Measurements from ENCODE around the gene PHRF1.
"Not testable (repeated sequence)": the region's sequence is repeated elsewhere in the genome, so short reads cannot be mapped to it uniquely, and the experiment has no call there.

Gene PHRF1

GRCh38 chr11:574031-574570 lies 2.2 kb upstream of the PHRF1 start:
- not testable (repeated sequence) for DNase-seq

- no peak for DNase-seq
Measured at GRCh38 chr11:574632-575312, 1.5 kb upstream of the PHRF1 start.

- no peak for DNase-seq
Measured at GRCh38 chr11:575313-575995, 816 bp upstream of the PHRF1 start.

GRCh38 chr11:576811-577610 lies 741 bp downstream of the PHRF1 start:
- no peak for DNase-seq

GRCh38 chr11:577611-577894 lies 1.3 kb downstream of the PHRF1 start:
- DNase-seq = no peak

- no peak for DNase-seq
Measured at GRCh38 chr11:578276-579035, 2.2 kb downstream of the PHRF1 start.

- no peak for DNase-seq
Measured at GRCh38 chr11:579830-580601, 3.7 kb downstream of the PHRF1 start.

- DNase-seq = no peak
Measured at GRCh38 chr11:581342-581741, 5.1 kb downstream of the PHRF1 start.

- DNase-seq = no peak
Measured at GRCh38 chr11:581752-582151, 5.5 kb downstream of the PHRF1 start.

GRCh38 chr11:584287-584686 lies 8.0 kb downstream of the PHRF1 start:
- no peak for DNase-seq

GRCh38 chr11:586376-587316 lies 10.4 kb downstream of the PHRF1 start:
- no peak for DNase-seq

GRCh38 chr11:587546-587945 lies 11.3 kb downstream of the PHRF1 start:
- DNase-seq = no peak

GRCh38 chr11:587978-588380 lies 11.7 kb downstream of the PHRF1 start:
- DNase-seq = peak; percentile 57

GRCh38 chr11:589798-590197 lies 13.5 kb downstream of the PHRF1 start:
- DNase-seq = no peak

GRCh38 chr11:590997-591396 lies 14.7 kb downstream of the PHRF1 start:
- DNase-seq = no peak

GRCh38 chr11:592501-592900 lies 16.2 kb downstream of the PHRF1 start:
- DNase-seq = no peak

- no peak for DNase-seq
Measured at GRCh38 chr11:592918-593317, 16.6 kb downstream of the PHRF1 start.

- no peak for DNase-seq
Measured at GRCh38 chr11:593347-593746, 17.1 kb downstream of the PHRF1 start.

- DNase-seq = no peak
Measured at GRCh38 chr11:595400-595799, 19.1 kb downstream of the PHRF1 start.

GRCh38 chr11:596374-596773 lies 20.1 kb downstream of the PHRF1 start:
- DNase-seq = no peak

- no peak for DNase-seq
Measured at GRCh38 chr11:597166-597725, 21.0 kb downstream of the PHRF1 start.
